Glomerular endothelial cell (primary cell): ENCODE data around the gene CAMTA1. TPM values are rescaled to one million over a fixed set of nuclear protein-coding genes. Genes with fewer than 3 reads are reported as not detected.

Source experiments
- DNase-seq: peaks from one replicate; pipeline ENCODE4 v3.0.0-alpha.2; 2011; ENCODE audit warnings: low read depth, low spot score; ENCODE audit errors: extremely low read depth
- total RNA-seq: library from RNA; depleted of rRNA; stranded (reverse); fragments of >200 nt; gene quantifications from 2 replicates; pipeline ENCODE4 v1.2.3, GENCODE V29; 2015

The CAMTA1 gene
- total RNA-seq, 1 donor from 2014 or later: 111 TPM

DNA sequence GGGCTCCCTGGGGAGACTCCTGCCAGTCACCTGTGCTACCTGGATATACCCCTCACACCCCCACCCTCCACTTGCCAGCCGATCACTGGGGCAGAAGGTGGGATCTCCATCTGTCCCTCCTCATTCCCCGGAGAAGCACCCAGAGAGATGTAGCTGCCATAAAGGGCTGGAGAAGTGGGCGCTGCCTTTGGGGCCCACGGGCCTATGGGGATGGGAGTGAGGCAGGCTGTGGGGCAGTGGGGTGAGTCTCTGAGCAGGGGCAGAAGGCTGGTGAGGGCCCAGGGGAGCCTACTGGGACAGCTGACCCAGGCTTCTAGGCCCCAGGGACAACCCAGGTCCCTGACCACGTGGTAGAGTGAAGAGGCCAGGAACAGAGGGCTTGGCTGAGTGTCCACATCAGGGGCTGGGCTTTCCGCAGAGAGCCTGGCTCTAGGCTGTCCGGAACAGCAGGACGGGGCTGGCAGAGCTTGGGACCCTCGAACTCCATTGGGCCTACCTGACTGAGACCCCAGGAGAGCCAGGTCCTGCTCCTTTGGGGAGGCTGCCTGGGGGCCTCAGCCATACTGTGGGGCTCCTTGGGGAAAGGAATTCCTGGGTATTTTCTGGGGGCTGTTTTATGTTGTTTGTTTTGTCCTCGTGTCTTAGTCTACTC lies 780.0 kb downstream of the CAMTA1 start:
- DNase-seq: no peak

DNA sequence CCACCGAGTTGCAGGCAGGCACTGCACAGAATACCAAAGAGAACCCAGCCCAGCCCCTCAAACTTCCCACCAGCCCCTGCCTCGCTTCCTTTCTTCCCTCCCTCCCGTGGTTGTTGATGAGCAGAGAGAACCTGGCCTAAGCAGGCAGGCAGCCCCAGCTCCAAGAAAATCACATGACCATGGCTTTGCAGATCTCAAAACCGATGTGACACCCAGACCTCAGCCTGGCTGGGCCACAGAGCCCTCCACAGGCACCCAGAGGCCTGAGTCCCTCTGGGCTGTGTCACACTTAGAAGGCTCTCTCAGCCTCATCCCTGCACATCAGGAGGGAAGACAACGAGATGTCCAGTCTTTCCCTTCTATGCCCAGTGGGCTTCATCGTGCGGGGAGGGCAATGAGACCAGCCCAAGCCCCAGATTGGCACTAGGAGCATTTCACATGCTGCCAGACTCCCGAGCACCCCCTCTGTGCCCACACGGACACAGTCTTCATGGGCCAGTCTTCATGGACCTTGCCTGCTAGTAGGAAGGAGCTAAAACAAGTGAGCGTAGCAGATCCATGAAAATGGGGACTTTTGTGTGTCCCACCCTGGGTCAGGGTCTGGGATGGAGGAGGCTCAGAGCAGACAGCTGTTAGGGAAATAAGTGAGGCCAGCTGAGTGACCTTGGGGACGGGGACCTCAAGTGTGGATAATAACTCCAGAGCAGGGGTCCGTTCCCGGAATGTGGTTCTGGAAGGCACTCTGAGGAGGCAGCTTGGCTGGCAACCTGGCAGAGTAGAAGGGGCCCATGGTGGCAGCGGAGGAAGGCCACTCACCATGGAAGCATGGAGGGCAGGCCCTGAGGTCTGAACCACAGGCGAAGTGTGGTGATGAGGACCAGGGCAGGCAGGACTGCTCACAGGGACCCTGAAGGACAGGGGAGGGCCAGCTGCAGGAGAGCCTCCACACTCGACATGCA lies 781.4 kb downstream of the CAMTA1 start:
- no peak for DNase-seq

DNA sequence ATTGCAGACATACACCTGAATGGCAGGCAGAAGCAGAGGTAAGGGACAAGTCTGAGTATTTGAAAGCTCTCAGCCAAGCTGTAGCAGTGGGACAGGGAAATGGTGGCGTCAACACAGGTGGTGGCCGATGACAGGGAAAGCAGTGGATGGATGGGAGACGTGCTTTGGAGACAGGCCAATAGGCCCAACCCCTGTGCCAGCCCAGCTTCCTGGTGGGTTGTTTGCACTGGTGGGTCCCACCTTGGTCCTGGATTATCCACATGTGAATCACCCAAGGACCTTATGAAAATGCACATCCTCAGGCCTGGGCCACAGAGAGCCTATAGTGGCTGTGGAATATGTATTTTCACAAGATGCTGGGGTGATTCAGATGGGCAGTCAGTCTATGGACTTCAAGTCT lies 782.1 kb downstream of the CAMTA1 start:
- no peak for DNase-seq

DNA sequence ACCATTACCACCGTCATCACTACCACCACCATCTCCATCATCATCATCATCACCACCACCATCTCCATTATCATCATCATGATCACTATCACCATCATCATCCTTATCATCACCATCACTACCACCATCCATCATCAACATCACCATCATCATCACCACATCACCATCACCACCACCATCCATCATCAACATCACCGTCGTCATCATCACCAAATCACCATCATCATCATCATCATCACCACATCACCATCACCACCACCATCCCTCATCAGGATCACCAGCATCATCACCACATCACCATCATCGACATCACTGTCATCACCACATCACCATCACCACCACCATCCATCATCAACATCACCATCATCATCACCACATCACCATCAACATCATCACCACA lies 782.8 kb downstream of the CAMTA1 start:
- no peak for DNase-seq

DNA sequence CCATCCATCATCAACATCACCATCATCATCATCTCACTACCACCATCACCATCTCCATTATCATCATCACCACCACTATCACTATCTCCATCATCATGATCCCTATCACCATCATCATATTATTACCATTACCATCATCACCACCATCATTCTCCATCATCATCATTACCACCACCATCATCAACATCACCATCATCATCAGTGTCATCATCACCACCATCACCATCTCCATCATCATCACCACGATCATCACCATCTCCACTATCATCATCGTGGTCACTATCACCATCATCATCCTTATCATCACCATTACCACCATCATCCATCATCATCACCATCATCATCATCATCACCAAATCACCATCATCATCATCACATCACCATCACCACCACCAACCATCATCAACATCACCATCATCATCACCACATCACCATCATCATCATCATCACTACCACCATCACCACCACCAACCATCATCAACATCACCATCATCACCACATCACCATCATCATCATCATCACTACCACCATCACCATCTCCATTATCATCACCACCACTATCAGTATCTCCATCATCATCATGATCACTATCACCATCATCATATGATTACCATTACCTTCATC lies 783.8 kb downstream of the CAMTA1 start:
- no peak for DNase-seq

DNA sequence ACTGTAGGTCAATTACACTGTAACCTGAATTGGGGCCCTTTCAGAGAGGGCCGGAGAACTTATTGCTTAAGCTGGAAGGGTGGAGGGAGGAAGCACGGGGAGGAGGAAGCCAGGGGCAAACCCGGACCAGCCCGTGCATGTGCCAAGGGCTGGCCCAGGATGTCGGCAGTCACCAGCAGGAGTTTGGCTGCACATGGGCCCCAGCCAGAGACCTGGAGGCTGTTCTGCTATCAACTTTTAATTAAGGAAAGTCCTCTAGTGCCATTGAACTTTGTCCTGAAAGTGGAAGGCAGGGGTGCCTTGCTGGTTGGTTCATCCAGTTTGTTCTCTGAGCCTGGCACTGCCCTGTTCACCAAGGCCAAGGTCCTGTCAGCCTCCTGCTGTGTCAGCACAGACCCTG lies 785.1 kb downstream of the CAMTA1 start:
- DNase-seq: no peak

DNA sequence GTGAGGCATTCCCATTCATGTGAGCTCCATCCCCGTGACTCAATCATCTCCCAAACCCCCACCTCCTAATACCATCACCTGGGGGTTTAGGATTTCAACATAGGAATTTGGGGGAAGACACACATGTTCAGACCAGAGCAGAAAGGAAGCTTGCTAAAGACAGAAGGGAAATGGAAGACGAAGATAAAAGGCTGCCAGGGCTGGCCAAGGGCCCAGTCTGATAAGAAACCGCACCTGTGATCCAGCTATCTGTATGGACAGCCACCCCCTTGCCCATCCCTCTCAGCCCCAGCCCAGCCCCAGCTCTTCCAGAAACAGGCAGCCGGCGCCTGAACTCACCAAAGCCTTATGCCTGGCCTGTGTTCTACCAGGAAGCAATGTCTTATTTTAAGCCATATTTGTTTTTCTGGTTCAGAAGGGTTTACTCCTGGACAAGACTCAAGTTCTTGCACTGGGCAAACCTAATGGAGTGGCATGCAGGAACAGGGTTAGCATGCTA lies 787.4 kb downstream of the CAMTA1 start:
- DNase-seq: no peak

DNA sequence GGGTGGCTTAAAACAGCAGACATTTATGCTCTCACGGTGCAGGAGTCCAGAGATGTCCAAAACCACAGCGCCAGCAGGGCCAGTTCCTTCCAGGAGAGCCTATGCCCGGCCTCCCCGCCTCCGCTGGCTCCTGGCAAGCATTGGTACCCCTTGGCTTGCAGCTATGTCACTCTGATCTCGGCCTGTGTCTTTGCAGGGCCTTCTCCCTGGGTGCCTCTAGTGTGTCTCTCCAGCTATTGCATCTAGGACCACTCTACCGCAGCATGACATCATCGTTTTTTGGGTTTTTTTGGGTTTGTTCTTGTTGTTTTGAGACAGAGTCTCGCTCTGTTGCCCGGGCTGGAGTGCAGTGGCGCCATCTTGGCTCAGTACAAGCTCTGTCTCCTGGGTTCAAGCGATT lies 788.2 kb downstream of the CAMTA1 start:
- no peak for DNase-seq

DNA sequence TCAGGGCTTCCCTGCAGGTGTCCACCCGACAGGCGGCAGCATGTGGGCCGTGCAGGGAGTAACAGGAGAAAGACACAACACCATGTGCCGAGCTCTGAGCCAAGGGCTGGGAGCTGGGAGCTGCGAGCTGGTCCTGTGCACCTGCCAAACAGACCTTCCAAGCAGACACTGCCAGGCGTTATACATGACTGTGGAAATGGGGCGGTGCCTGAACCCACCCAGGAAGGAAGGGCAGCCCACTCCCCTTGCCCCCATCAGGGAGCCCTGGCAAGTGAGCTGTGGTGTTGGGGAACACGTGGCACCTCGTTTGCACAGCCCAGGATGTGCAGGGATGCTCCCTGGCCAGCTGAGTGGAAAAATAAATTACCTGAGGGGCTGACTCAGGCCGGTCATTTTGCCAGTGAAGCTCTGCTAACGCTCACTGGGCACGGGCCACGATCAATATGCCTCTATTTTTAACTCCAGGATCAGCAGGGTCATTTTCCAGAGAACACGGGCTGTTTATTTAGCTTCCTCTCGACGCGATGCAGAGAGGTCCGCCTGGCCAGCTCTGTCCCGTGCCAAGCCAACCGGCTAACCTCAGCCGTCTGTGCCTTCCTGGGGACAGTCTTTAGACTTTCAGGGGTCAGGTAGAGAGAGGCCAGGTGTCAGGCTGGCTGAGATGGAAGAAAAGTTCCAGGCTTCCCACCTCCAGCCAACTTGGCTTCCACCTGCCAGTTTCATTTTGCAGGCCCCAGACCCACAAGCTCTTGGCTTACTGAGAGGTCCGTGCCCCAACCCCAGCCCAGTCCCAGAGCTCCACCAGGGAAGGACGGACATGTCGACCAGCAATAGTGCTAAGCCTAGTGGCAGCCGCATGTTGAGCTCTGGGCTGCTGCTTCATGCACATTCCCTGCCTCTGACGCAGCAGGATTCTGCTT lies 789.1 kb downstream of the CAMTA1 start:
- no peak for DNase-seq

DNA sequence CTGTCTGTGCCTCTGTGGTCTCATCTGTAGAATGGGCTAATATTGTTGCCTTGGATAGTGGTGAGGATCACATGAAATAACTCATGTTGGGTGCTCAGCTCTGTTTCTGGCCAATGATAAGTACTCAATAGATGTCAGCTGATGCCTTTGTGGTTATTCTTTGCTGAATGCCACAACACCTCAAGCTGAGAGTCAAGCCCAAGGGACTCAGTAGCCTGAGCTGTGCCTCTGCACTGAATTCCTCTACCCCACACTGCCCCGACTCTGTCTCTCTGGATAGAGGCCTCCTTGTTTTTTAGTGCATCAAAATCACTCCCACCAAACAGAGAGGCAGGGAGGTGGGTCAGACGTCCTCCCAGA lies 789.8 kb downstream of the CAMTA1 start:
- no peak for DNase-seq

DNA sequence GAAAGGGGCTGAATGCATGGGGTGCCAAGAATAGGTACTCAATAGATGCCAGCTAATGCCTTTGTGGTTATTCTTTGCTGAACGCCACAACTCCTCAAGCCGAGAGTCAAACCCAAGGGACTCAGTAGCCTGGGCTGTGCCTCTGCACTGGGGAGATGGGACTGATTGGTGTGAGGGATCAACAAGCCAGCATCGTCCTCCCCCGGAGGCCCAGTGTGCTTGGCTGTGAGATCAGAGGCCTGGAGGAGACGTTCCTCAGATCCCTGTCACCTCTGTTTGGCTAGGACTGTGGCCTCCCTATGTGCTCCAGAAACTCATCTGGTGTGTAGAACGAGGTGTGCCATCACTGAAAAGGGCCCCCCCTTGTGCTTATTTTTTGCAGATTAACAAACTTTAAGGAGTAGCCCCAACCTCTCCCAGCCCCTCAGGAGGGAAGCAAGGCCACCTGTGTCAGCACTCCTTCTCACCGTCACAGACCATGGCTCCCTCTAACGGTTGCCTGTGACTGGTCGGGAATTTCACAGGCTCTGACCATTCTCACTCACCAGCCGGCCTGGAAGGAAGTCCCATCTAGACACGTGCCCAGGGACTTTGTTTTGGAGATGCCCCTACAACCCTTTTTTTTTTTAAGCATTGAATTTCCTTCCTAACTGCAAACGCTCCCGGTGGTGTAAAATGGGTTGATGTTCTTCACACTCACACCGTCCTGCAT lies 791.8 kb downstream of the CAMTA1 start:
- no peak for DNase-seq

DNA sequence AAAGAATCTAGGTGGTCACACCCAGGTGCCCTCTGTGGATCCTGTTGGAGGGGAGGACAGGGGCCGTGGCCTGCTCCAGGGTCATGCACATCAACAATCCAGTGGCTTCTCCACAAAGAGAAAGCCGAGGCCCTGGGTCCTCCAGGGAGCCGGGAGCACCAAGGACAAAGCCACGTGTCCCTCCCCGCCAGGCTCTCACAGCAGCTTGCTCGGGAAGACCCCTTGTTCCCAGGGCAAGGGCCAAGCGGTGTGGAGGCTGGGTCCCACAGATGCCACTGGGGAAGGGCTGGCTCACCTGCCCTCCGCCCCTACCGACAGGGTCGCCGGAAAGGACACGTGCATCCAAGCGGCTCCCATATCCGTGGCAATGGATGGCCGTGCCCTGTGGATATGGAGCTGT lies 793.0 kb downstream of the CAMTA1 start:
- no peak for DNase-seq

DNA sequence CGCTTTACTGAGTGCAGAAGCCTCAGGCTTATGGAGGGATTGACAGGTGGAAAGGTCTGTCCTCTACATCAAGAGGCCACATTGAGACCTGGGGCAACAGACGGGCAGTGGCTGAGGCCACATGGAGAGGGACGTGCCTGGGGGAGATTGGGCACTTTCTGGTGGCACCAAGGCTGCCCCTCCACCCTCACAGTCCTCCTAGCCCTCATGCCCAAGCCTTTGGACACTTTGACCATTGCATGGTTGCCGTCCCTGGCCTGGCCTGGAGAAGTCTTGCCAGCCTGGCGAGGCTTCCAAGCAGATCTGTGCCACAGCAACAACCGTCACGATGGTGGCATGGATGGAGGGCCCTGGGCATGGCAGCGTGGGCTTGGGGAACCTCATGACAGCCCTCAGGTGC lies 793.8 kb downstream of the CAMTA1 start:
- no peak for DNase-seq

DNA sequence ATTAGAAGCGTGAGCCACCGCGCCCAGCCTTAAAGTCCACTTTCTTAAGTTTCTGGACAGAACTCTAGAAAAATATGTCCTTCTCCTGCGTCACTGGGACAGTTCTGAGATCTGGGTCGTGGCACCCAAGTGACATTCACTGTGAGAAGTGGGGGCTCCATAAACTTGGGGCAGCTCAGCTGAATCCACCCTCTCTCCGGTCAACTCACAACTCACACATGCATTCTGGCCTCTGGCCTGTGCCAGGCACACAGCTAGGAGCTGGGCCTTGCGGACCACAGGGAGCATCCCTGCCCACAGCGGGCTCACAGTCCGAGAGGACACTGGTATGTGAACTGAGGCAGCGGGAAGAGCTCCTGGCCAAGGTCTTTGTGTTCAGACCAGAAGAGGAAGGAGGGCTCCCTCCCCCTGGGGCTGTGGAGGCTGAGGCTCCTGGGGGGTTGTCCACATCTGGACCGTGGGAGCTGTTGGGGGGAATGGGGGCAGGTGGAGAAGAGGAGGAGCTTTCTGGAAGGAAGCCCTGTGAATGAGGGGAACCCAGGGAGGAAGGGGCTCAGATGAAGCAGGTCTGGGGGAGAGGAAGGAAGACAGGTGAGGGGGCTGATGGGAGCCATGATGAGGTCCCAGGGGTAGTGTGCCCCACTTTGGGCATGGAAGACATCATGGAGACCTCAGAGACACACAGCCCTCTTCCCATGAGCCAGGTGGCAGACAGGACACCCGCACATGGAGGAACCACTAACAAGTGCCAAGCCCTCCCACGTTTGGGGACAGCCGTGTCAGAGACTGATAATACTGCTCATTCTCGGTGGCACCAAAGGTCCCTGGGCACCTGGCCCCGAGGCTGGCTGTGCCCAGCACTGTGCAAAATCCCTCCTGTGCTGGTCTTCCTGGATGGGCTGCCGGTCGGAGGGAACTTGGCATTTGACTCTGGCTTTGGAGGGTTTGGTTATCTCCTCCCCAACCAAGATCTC lies 794.9 kb downstream of the CAMTA1 start:
- no peak for DNase-seq

DNA sequence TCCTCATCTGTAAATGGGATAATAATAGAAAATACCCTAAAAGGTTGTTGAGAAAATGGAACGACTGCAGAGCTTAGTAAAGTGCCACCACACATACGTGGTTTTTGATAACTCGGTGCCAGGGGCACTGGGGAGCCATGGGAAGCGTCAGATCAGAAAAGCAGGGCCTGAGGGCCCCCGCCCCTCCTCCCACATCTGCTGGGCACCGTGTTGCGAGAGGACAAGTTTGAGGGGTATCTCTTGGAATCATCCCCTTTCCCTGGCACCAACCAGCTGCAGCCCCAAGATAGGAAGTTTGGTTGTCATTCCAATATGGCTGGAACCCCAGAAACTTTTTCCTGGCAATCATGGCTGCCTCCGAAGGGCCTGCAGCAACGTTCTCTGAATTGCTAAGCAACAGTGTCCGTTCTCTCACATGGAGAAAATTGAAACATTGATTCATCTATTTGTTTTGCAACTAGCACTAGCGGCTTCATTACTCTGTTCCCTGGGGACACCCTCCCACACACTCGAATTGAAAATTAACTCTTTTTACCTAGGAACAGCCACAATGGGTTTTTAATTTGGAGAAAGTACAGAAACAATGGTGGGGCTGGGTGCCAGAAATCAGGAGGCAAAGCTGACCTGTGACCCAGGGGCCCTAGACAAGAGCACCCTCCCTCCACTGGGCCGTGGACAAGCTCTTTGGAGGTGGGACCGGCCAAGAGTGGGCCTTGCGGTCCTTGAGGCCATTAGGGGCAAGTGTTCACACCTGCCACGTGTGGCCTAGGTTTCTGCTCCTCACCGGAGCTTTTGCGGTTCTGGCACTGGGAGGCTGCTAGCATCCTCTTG lies 795.9 kb downstream of the CAMTA1 start:
- DNase-seq: no peak

DNA sequence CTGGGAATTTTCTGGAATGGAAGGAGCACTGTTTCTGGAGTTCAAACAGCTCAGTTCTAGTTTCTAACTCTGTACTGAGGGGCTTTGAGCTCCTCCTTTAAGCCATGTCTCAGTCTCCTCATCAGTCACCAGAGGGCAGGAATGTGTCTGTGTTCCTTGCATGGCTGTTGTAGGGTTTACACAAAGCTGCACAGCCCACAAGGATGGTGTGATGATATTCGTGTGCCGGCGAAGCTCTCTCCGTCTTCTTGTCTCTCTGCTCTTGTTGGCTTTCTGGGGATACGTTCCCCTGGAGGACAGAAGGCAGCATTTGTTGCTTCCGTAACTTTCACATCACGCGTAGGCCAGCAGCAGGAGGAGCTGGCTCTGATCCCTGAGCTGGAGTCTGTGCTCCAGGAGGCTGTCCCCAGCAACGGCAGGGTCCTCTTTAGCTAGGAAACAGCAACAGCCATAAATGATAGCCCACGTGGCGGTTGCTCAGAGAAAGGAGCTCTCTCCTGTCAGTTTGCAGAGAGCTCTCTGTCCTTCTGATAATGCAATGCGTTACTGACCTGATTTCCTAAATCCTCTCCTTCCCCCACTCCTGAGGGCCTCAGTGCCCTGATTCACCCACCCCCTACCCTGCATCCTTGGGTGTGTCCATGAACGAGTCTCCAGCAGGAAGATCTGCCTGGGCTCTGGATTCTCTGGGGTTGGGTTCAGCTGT lies 796.7 kb downstream of the CAMTA1 start:
- no peak for DNase-seq

DNA sequence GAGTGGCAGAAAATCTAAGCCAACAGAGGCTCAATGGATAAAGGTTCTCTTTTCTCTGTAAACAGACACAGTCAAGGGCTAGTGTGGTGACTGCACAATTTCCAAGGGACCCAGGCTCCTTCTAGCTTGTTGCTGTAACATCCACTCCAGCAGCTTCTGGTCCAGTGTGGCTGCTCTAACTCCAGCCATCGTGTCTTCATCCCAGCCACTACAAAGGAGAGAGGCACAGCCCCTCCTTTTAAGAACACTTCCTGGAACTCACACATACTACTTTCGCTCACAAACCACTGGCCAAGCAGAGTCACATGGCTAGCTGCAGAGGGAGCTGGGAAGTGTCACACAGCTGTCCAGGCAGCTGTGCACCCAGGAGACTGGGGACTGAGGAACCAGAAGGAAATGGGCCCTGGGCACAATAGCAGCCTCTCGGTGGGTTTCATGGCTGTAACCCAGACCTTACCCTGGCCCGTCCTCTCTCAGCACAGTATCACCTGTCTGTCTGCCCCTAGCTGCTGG lies 797.3 kb downstream of the CAMTA1 start:
- DNase-seq: no peak
